ENCODE measurements around the gene S100A10.

DNA sequence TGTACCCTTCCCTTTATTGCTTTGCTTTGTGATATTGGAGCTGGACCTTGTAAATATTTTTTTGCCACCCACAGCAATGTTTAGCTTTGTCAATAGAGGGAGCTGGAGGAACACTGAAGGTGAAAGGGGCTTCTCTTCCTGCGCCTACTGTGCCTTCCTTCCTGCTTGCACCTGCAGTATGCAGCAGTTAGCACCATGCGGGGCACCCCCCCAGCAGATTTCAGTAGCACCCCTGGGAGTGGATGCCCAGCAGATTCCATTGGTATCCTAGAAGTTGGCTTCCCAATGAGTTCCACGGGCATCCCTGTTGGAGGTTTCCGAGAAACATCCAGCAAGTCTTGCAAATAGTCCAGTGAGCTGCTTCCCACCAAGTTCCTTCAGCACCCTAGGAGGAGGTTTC is 25.6 kb downstream of the S100A10 start:
- TF ChIP-seq EZH2 (IDR thresholded peaks at IDR 0.05; ENCODE audit: insufficient read depth, poor library complexity, severe bottlenecking) (no peak), EZH2phosphoT487 (IDR thresholded peaks at IDR 0.05; ENCODE audit: insufficient read depth, low read depth) (no peak)
